Type B pancreatic cell (in vitro differentiated cells): ENCODE results near the gene CSF1R. TPM values are rescaled to one million over a fixed set of nuclear protein-coding genes. Genes with fewer than 3 reads are reported as not detected.

ENCODE experiments used
- DNase-seq: peaks from one replicate; pipeline ENCODE4 v3.0.0; 2021; ENCODE audit warnings: mixed read lengths; ENCODE audit not compliant: unreplicated experiment; ENCODE audit errors: extremely low spot score
- H3K27ac Mint-ChIP-seq: 2 replicates; pipeline ENCODE4 v1.8.0; 2021; ENCODE audit warnings: mild to moderate bottlenecking, mixed read lengths
- H3K27me3 Mint-ChIP-seq: 2 replicates; pipeline ENCODE4 v1.8.0; 2021; ENCODE audit warnings: mixed read lengths
- H3K36me3 Mint-ChIP-seq: 2 replicates; pipeline ENCODE4 v1.8.0; 2021; ENCODE audit warnings: mixed read lengths
- H3K4me1 Mint-ChIP-seq: one replicate; pipeline ENCODE4 v1.8.0; 2021; ENCODE audit warnings: mixed read lengths; ENCODE audit not compliant: unreplicated experiment
- H3K4me3 Mint-ChIP-seq: 2 replicates; pipeline ENCODE4 v1.8.0; 2021; ENCODE audit warnings: mild to moderate bottlenecking, mixed read lengths
- H3K9me3 Mint-ChIP-seq: 2 replicates; pipeline ENCODE4 v1.8.0; 2021; ENCODE audit warnings: mixed read lengths
- CTCF ChIP-seq: fragments of 200-600 bp; sonication (generic); conservative IDR thresholded peaks from 2 replicates; pipeline ENCODE4 v1.5.0; 2021; ENCODE audit warnings: antibody characterized with exemption, mild to moderate bottlenecking
- total RNA-seq: library from RNA; stranded (reverse); gene quantifications from 2 replicates; pipeline ENCODE4 v1.2.1, GENCODE V29; 2021; ENCODE audit warnings: low replicate concordance

The CSF1R gene
- total RNA-seq, 1 donor from 2014 or later, result 4.0 TPM

- TF ChIP-seq CTCF, result no peak
These were observed 69.8 kb downstream of the CSF1R start for GRCh38 chr5:150016537-150016936.

GRCh38 chr5:150015415-150015814 lies 70.9 kb downstream of the CSF1R start:
- DNase-seq, result no peak
- H3K4me3 Mint-ChIP-seq, result no peak overlapping the region

More at GRCh38 chr5:150016537-150016936, 69.8 kb downstream of the CSF1R start:
- Mint-ChIP-seq H3K27ac (no peak overlapping the region), H3K4me3 (no peak overlapping the region), H3K4me1 (no peaks in the 10 kb centered on the region), H3K27me3 (no peaks in the 10 kb centered on the region), H3K36me3 (peaks cover 78% of the 10 kb centered on the region), H3K9me3 (peaks cover 11% of the 10 kb centered on the region)
- DNase-seq, result no peak

GRCh38 chr5:150014456-150014855 lies 71.9 kb downstream of the CSF1R start:
- no peak for TF ChIP-seq CTCF
- Mint-ChIP-seq H3K27me3 (no peaks in the 10 kb centered on the region), H3K4me3 (no peak overlapping the region), H3K9me3 (peaks cover 11% of the 10 kb centered on the region), H3K36me3 (peaks cover 70% of the 10 kb centered on the region), H3K4me1 (no peaks in the 10 kb centered on the region), H3K27ac (no peak overlapping the region)
- DNase-seq, result no peak

More at GRCh38 chr5:150015415-150015814, 70.9 kb downstream of the CSF1R start:
- Mint-ChIP-seq H3K4me1 (no peaks in the 10 kb centered on the region), H3K27ac (no peak overlapping the region), H3K36me3 (peaks cover 73% of the 10 kb centered on the region), H3K27me3 (no peaks in the 10 kb centered on the region), H3K9me3 (peaks cover 11% of the 10 kb centered on the region)
- no peak for TF ChIP-seq CTCF

- Mint-ChIP-seq H3K4me1 (no peaks in the 10 kb centered on the region), H3K9me3 (peaks cover 11% of the 10 kb centered on the region), H3K27me3 (no peaks in the 10 kb centered on the region), H3K27ac (no peak overlapping the region), H3K36me3 (peaks cover 65% of the 10 kb centered on the region), H3K4me3 (no peak overlapping the region)
- TF ChIP-seq CTCF, result no peak
- DNase-seq, result no peak
These were observed 72.4 kb downstream of the CSF1R start for GRCh38 chr5:150013931-150014330.

GRCh38 chr5:150009671-150010387 lies 76.5 kb downstream of the CSF1R start:
- Mint-ChIP-seq H3K4me3 (no peak overlapping the region), H3K27ac (no peak overlapping the region), H3K27me3 (no peaks in the 10 kb centered on the region), H3K4me1 (no peaks in the 10 kb centered on the region), H3K36me3 (peaks cover 39% of the 10 kb centered on the region), H3K9me3 (peaks cover 4% of the 10 kb centered on the region)
- no peak for DNase-seq
- TF ChIP-seq CTCF, result no peak
